Progenitor cell of endocrine pancreas (in vitro differentiated cells): ENCODE data around the gene DENND6A. TPM values are rescaled to one million over a fixed set of nuclear protein-coding genes. Genes with fewer than 3 reads are reported as not detected.

ENCODE experiments used
- DNase-seq: peaks from one replicate; pipeline ENCODE4 v3.0.0; 2021; ENCODE audit warnings: low spot score; ENCODE audit not compliant: unreplicated experiment
- H3K27ac Mint-ChIP-seq: 2 replicates; pipeline ENCODE4 v1.8.0; 2021; ENCODE audit warnings: mild to moderate bottlenecking, moderate library complexity, mixed read lengths
- H3K27me3 Mint-ChIP-seq: 2 replicates; pipeline ENCODE4 v1.8.0; 2021; ENCODE audit warnings: mixed read lengths
- H3K36me3 Mint-ChIP-seq: 2 replicates; pipeline ENCODE4 v1.8.0; 2022; ENCODE audit warnings: mixed read lengths; ENCODE audit not compliant: insufficient read depth
- H3K4me1 Mint-ChIP-seq: 2 replicates; pipeline ENCODE4 v1.8.0; 2021; ENCODE audit warnings: low read depth, mixed read lengths
- H3K4me3 Mint-ChIP-seq: 2 replicates; pipeline ENCODE4 v1.8.0; 2021; ENCODE audit warnings: low read depth, mild to moderate bottlenecking, moderate library complexity, mixed read lengths
- H3K9me3 Mint-ChIP-seq: 2 replicates; pipeline ENCODE4 v1.8.0; 2021; ENCODE audit warnings: low read depth, mixed read lengths
- CTCF ChIP-seq: fragments of 200-600 bp; sonication (generic); IDR thresholded peaks from one replicate; pipeline ENCODE4 v1.5.0; 2021; ENCODE audit warnings: antibody characterized with exemption, mild to moderate bottlenecking; ENCODE audit not compliant: unreplicated experiment
- total RNA-seq: library from RNA; stranded (reverse); gene quantifications from 2 replicates; pipeline ENCODE4 v1.2.1, GENCODE V29; 2021

DENND6A gene
- total RNA-seq, 1 donor from 2014 or later, result 29.1 TPM

GRCh38 chr3:57604971-57605370 lies 87.9 kb downstream of the DENND6A start:
- peaks cover 18% of the 10 kb centered on the region for H3K36me3 Mint-ChIP-seq
- no peak for TF ChIP-seq CTCF

GRCh38 chr3:57600195-57600594 lies 92.7 kb downstream of the DENND6A start:
- H3K27me3 Mint-ChIP-seq, result no peaks in the 10 kb centered on the region
- peaks cover 19% of the 10 kb centered on the region for H3K4me1 Mint-ChIP-seq
- no peak for DNase-seq
- no peaks in the 10 kb centered on the region for H3K36me3 Mint-ChIP-seq
- no peaks in the 10 kb centered on the region for H3K9me3 Mint-ChIP-seq
- H3K27ac Mint-ChIP-seq, result no peak overlapping the region
- TF ChIP-seq CTCF, result no peak
- no peak overlapping the region for H3K4me3 Mint-ChIP-seq

More at GRCh38 chr3:57604971-57605370, 87.9 kb downstream of the DENND6A start:
- Mint-ChIP-seq H3K27me3 (no peaks in the 10 kb centered on the region), H3K4me3 (no peak overlapping the region), H3K27ac (no peak overlapping the region), H3K4me1 (no peaks in the 10 kb centered on the region), H3K9me3 (peaks cover 21% of the 10 kb centered on the region)
- no peak for DNase-seq

- Mint-ChIP-seq H3K4me3 (peak overlapping the region; percentile 92), H3K9me3 (no peaks in the 10 kb centered on the region), H3K27ac (peak overlapping the region; percentile 100), H3K4me1 (peaks cover 29% of the 10 kb centered on the region), H3K27me3 (no peaks in the 10 kb centered on the region), H3K36me3 (peaks cover 6% of the 10 kb centered on the region)
- no peak for TF ChIP-seq CTCF
- DNase-seq, result no peak
These were observed 94.0 kb downstream of the DENND6A start for GRCh38 chr3:57598765-57599360.

- peak; percentile 100 for DNase-seq
- Mint-ChIP-seq H3K4me1 (peaks cover 33% of the 10 kb centered on the region), H3K36me3 (peaks cover 7% of the 10 kb centered on the region), H3K9me3 (no peaks in the 10 kb centered on the region), H3K4me3 (peak within 1 kb of the TSS; percentile 92), H3K27ac (peak within 1 kb of the TSS; percentile 100), H3K27me3 (no peaks in the 10 kb centered on the region)
- no peak for TF ChIP-seq CTCF
These were observed 95.6 kb downstream of the DENND6A start, which contains the start of gene ARF4 for GRCh38 chr3:57597127-57597923. Gene ARF4, minus strand, starts transcription at chr3:57597344. Its CDS starts 204 bp downstream, at chr3:57597140.

- H3K27ac Mint-ChIP-seq, result peak overlapping the region; percentile 100
- no peaks in the 10 kb centered on the region for H3K27me3 Mint-ChIP-seq
- DNase-seq, result peak; percentile 51
- peak overlapping the region; percentile 92 for H3K4me3 Mint-ChIP-seq
- H3K4me1 Mint-ChIP-seq, result peaks cover 35% of the 10 kb centered on the region
- H3K36me3 Mint-ChIP-seq, result peaks cover 9% of the 10 kb centered on the region
- no peak for TF ChIP-seq CTCF
- no peaks in the 10 kb centered on the region for H3K9me3 Mint-ChIP-seq
These were observed 96.3 kb downstream of the DENND6A start for GRCh38 chr3:57596495-57597126.
